Measurements from ENCODE around the gene SLC35G6. TPM values are rescaled to one million over a fixed set of nuclear protein-coding genes. Genes with fewer than 3 reads are reported as not detected.

SLC35G6 gene
- total and polyA plus RNA-seq, 4 donors: not detected

DNA sequence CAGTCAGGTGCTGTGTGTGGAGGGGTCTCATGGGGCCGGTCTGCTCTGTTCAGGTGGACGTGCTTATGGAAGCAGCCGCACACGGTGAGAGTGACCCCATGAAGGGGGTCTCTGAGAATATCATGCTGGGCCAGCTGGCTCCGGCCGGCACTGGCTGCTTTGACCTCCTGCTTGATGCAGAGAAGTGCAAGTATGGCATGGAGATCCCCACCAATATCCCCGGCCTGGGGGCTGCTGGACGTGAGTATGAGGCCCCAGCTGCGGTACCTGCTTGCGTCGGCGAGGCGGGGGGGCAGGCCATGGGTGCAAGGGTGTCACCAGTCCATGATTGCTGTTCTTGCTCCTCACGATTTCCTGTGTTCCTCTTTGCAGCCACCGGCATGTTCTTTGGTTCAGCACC is 30.9 kb downstream of the SLC35G6 start:
- Histone ChIP-seq H3K9me3 (ENCODE audit: control insufficient read depth in 4 of 4, low read length in 3 of 4) (no peaks in the 10 kb centered on the region), H3K9ac (ENCODE audit: low read depth in 1 of 2, low read length in 2 of 2) (no peak overlapping the region), H3K27ac (ENCODE audit: low read depth in 1 of 2, low read length in 2 of 2) (no peak overlapping the region), H3K36me3 (ENCODE audit: control insufficient read depth in 4 of 4, insufficient read depth in 3 of 4, low read depth in 1 of 4, low read length in 3 of 4) (peaks cover 10 to 67% (median 51%) of the 10 kb centered on the region in 4 donors), H3K4me1 (ENCODE audit: control insufficient read depth in 4 of 4, insufficient read depth in 4 of 4, low read length in 3 of 4) (peaks cover 0 to 5% (median 1%) of the 10 kb centered on the region in 4 donors), H3K27me3 (ENCODE audit: control insufficient read depth in 4 of 4, insufficient read depth in 4 of 4, low read length in 3 of 4) (no peaks in the 10 kb centered on the region), H3K4me3 (ENCODE audit: low read depth in 1 of 3, low read length in 3 of 3) (no peak overlapping the region)
- TF ChIP-seq, protein P1, sequence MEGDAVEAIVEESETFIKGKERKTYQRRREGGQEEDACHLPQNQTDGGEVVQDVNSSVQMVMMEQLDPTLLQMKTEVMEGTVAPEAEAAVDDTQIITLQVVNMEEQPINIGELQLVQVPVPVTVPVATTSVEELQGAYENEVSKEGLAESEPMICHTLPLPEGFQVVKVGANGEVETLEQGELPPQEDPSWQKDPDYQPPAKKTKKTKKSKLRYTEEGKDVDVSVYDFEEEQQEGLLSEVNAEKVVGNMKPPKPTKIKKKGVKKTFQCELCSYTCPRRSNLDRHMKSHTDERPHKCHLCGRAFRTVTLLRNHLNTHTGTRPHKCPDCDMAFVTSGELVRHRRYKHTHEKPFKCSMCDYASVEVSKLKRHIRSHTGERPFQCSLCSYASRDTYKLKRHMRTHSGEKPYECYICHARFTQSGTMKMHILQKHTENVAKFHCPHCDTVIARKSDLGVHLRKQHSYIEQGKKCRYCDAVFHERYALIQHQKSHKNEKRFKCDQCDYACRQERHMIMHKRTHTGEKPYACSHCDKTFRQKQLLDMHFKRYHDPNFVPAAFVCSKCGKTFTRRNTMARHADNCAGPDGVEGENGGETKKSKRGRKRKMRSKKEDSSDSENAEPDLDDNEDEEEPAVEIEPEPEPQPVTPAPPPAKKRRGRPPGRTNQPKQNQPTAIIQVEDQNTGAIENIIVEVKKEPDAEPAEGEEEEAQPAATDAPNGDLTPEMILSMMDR (IDR thresholded peaks at IDR 0.05; ENCODE audit: low read depth, low read length, missing input control): no peak
- TF ChIP-seq FOXA1 (IDR thresholded peaks at IDR 0.05) (no peak), GABPA (IDR thresholded peaks at IDR 0.05 in 1 of 2, conservative IDR thresholded peaks at IDR 0.05 in 1 of 2) (no peak), TAF1 (conservative IDR thresholded peaks at IDR 0.05) (no peak), SP1 (IDR thresholded peaks at IDR 0.05) (no peak), RXRA (IDR thresholded peaks at IDR 0.05) (no peak), NR2F2 (IDR thresholded peaks at IDR 0.05) (no peak), HNF4G (IDR thresholded peaks at IDR 0.05) (no peak), JUND (IDR thresholded peaks at IDR 0.05) (no peak), EGR1 (IDR thresholded peaks at IDR 0.05; ENCODE audit: low read depth in 2 of 2) (no peak), FOXA2 (IDR thresholded peaks at IDR 0.05) (no peak), RAD21 (IDR thresholded peaks at IDR 0.05) (no peak), HNF4A (conservative IDR thresholded peaks at IDR 0.05) (no peak)
- TF ChIP-seq, protein P2, sequence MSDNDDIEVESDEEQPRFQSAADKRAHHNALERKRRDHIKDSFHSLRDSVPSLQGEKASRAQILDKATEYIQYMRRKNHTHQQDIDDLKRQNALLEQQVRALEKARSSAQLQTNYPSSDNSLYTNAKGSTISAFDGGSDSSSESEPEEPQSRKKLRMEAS (IDR thresholded peaks at IDR 0.05): no peak
- TF ChIP-seq, protein P3, sequence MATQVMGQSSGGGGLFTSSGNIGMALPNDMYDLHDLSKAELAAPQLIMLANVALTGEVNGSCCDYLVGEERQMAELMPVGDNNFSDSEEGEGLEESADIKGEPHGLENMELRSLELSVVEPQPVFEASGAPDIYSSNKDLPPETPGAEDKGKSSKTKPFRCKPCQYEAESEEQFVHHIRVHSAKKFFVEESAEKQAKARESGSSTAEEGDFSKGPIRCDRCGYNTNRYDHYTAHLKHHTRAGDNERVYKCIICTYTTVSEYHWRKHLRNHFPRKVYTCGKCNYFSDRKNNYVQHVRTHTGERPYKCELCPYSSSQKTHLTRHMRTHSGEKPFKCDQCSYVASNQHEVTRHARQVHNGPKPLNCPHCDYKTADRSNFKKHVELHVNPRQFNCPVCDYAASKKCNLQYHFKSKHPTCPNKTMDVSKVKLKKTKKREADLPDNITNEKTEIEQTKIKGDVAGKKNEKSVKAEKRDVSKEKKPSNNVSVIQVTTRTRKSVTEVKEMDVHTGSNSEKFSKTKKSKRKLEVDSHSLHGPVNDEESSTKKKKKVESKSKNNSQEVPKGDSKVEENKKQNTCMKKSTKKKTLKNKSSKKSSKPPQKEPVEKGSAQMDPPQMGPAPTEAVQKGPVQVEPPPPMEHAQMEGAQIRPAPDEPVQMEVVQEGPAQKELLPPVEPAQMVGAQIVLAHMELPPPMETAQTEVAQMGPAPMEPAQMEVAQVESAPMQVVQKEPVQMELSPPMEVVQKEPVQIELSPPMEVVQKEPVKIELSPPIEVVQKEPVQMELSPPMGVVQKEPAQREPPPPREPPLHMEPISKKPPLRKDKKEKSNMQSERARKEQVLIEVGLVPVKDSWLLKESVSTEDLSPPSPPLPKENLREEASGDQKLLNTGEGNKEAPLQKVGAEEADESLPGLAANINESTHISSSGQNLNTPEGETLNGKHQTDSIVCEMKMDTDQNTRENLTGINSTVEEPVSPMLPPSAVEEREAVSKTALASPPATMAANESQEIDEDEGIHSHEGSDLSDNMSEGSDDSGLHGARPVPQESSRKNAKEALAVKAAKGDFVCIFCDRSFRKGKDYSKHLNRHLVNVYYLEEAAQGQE (IDR thresholded peaks at IDR 0.05): no peak
- TF ChIP-seq, protein P4, sequence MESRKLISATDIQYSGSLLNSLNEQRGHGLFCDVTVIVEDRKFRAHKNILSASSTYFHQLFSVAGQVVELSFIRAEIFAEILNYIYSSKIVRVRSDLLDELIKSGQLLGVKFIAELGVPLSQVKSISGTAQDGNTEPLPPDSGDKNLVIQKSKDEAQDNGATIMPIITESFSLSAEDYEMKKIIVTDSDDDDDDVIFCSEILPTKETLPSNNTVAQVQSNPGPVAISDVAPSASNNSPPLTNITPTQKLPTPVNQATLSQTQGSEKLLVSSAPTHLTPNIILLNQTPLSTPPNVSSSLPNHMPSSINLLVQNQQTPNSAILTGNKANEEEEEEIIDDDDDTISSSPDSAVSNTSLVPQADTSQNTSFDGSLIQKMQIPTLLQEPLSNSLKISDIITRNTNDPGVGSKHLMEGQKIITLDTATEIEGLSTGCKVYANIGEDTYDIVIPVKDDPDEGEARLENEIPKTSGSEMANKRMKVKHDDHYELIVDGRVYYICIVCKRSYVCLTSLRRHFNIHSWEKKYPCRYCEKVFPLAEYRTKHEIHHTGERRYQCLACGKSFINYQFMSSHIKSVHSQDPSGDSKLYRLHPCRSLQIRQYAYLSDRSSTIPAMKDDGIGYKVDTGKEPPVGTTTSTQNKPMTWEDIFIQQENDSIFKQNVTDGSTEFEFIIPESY (IDR thresholded peaks at IDR 0.05): no peak
- TF ChIP-seq, protein P5, sequence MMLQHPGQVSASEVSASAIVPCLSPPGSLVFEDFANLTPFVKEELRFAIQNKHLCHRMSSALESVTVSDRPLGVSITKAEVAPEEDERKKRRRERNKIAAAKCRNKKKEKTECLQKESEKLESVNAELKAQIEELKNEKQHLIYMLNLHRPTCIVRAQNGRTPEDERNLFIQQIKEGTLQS (IDR thresholded peaks at IDR 0.05): no peak
- no peak for DNase-seq (ENCODE audit: low spot score)
- 94% methylated on average over 15 of the region's 15 CpGs for WGBS

All from liver (tissue), 9 donors.